CD4-positive, CD25-positive, alpha-beta regulatory T cell (primary cell): ENCODE results near the gene SLC38A3. TPM values are rescaled to one million over a fixed set of nuclear protein-coding genes. Genes with fewer than 3 reads are reported as not detected.

Experiments used
- ATAC-seq, 2 donors: fragments of 150-1000 bp; cut with Tn5 transposase; one replicate each; pipeline ENCODE4 v1.10.0; 2021; ENCODE audit warnings: low read depth in 2 of 2, moderate number of reproducible peaks in 2 of 2, moderate library complexity in 1 of 2
- DNase-seq, 3 donors: peaks; one replicate each; pipeline versions ENCODE4 v3.0.0 to v3.0.0-alpha.2; 2012 to 2022; ENCODE audit warnings: mixed read lengths in 1 of 3
- H3K27ac ChIP-seq: one replicate; pipeline ENCODE4 v1.7.0; 2013; ENCODE audit warnings: mild to moderate bottlenecking, low read length; ENCODE audit not compliant: insufficient read depth, poor library complexity, severe bottlenecking
- H3K27me3 ChIP-seq: one replicate; pipeline ENCODE4 v1.7.0; 2013; ENCODE audit warnings: low read length; ENCODE audit not compliant: control insufficient read depth, insufficient read depth
- H3K36me3 ChIP-seq: one replicate; pipeline ENCODE4 v1.7.0; 2013; ENCODE audit warnings: mild to moderate bottlenecking, low read length, moderate library complexity; ENCODE audit not compliant: control insufficient read depth, insufficient read depth
- H3K4me1 ChIP-seq: 2 replicates; pipeline ENCODE4 v1.7.0; 2013; ENCODE audit warnings: mild to moderate bottlenecking, low read length; ENCODE audit not compliant: insufficient read depth, control insufficient read depth, poor library complexity, severe bottlenecking
- H3K4me3 ChIP-seq: one replicate; pipeline ENCODE4 v1.7.0; 2013; ENCODE audit warnings: low read depth, mild to moderate bottlenecking, low read length, moderate library complexity
- H3K9me3 ChIP-seq, 2 experiments: 1 replicate in 1 of 2; 2 replicates in 1 of 2; pipeline ENCODE4 v1.7.0; 2013; ENCODE audit warnings: low read length in 2 of 2, mild to moderate bottlenecking in 1 of 2, moderate library complexity in 1 of 2; ENCODE audit not compliant: control insufficient read depth in 2 of 2
- H3K27ac Mint-ChIP-seq, 3 donors: one replicate each; pipeline ENCODE4 v1.8.0; 2020 to 2022; ENCODE audit warnings: mild to moderate bottlenecking in 3 of 3, mixed read lengths in 3 of 3, moderate library complexity in 2 of 3
- H3K27me3 Mint-ChIP-seq: one replicate; pipeline ENCODE4 v1.8.0; 2022; ENCODE audit warnings: mild to moderate bottlenecking, mixed read lengths
- H3K36me3 Mint-ChIP-seq: one replicate; pipeline ENCODE4 v1.8.0; 2020; ENCODE audit warnings: mixed read lengths
- H3K4me1 Mint-ChIP-seq, 4 donors: one replicate each; pipeline ENCODE4 v1.8.0; 2020 to 2022; ENCODE audit warnings: mixed read lengths in 4 of 4, mild to moderate bottlenecking in 1 of 4
- H3K4me3 Mint-ChIP-seq, 4 donors: one replicate each; pipeline ENCODE4 v1.8.0; 2020 to 2022; ENCODE audit warnings: mild to moderate bottlenecking in 4 of 4, mixed read lengths in 4 of 4, moderate library complexity in 3 of 4
- H3K9me3 Mint-ChIP-seq, 7 donors: one replicate each; pipeline ENCODE4 v1.8.0; 2020 to 2022; ENCODE audit warnings: mixed read lengths in 7 of 7, mild to moderate bottlenecking in 3 of 7, moderate library complexity in 2 of 7
- polyA plus RNA-seq, 4 donors: library from polyadenylated mRNA; unstranded; fragments of 300-500 nt; fragmentation: Illumina TruSeq; gene quantifications; one replicate each; pipeline ENCODE4 v1.2.3, GENCODE V29; 2021
- total RNA-seq: library from RNA; stranded (reverse); gene quantifications from one replicate; pipeline ENCODE4 v1.2.3, GENCODE V29; 2022

Gene SLC38A3
- total and polyA plus RNA-seq, 5 donors from 2014 or later = not detected

DNA sequence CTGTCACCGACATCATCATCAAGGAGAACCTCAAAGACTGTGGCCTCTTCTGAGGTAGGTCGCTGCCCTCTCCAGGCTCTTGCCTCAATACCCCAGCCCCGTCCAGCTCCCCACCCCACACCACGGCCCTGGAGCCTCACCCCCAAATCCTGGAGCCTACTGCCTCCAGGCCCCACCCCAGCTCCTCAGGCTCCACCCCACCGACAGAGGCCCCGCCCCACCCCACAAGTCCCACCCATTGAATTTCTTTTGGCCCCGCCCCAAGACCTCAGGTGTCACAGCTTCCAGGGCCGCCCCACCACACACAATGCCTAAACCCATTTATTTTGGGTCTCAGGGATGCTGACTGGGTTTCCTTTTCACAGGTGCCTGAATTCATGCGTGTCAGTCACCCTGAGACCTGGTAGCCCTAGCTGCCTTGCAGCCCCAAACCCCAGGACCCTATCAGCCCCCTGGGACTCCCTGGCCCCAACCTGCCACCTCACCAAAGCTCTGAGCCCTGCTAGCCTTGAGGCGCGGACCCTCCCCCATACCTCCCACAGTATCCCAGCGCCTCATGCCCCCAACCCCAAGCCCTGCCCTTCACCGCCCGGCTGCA, 10.1 kb upstream of the SLC38A3 start:
- no peak overlapping the region for H3K27ac ChIP-seq
- no peaks in the 10 kb centered on the region for H3K27me3 ChIP-seq
- Mint-ChIP-seq H3K27me3 (peaks cover 40% of the 10 kb centered on the region), H3K27ac (peak overlapping the region in 1 of 3 donors; percentile 65), H3K4me3 (peak overlapping the region in 3 of 4 donors; percentile 29 to 92 (median 79)), H3K9me3 (peaks cover 0 to 1% (median 0%) of the 10 kb centered on the region in 7 donors), H3K4me1 (peaks cover 0 to 17% (median 2%) of the 10 kb centered on the region in 4 donors), H3K36me3 (no peaks in the 10 kb centered on the region)
- no peaks in the 10 kb centered on the region for H3K9me3 ChIP-seq
- peak; percentile 19 to 24 for ATAC-seq
- peak in 1 of 3 donors; percentile 45 for DNase-seq
- no peaks in the 10 kb centered on the region for H3K36me3 ChIP-seq
- no peak overlapping the region for H3K4me3 ChIP-seq
- H3K4me1 ChIP-seq = peaks cover 25% of the 10 kb centered on the region

DNA sequence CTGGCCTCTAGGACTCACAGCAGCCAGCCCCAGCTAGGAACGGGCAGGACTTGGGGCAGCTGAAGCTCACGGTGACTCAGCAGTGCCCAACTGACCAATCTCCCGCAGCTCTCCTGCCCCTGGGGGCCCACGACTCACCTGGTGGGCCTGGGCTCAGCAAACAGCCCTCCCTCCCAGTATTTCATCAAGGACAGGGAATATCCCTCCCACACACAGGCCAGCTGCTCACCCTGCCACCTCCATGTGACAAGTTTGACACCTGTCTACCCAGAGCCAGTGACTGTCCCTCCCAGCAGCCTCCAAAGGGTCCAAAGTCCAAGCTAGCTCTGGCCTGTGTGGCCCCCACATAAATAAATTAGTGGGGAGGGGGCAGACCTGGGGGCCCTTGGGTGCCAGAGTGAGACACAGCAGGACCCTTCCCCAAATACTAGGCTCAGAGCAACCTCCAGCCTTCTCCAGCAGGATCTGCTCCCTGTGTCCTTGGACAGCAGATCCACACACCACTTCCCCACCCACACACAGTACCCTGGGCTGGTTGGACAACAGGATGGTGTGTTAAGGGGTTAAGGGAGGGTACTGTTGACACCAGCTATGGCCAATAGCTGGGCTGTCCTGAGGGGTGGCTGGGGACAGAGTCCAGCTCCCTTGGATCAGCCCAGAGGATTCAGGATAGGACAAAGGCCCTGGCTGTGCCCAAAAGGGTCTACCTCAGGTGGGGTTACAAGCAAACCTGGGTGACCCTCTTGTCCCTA, 9.4 kb upstream of the SLC38A3 start:
- H3K4me1 Mint-ChIP-seq = peaks cover 0 to 17% (median 2%) of the 10 kb centered on the region in 4 donors
- Histone ChIP-seq H3K4me3 (no peak overlapping the region), H3K36me3 (no peaks in the 10 kb centered on the region), H3K27ac (no peak overlapping the region), H3K9me3 (no peaks in the 10 kb centered on the region), H3K27me3 (no peaks in the 10 kb centered on the region), H3K4me1 (peaks cover 25% of the 10 kb centered on the region)
- H3K27me3 Mint-ChIP-seq = peaks cover 44% of the 10 kb centered on the region
- H3K9me3 Mint-ChIP-seq = peaks cover 0 to 1% (median 0%) of the 10 kb centered on the region in 7 donors
- DNase-seq (no peak), ATAC-seq (no peak)
- peak overlapping the region in 1 of 4 donors; percentile 92 for H3K4me3 Mint-ChIP-seq
- H3K27ac Mint-ChIP-seq = no peak overlapping the region
- no peaks in the 10 kb centered on the region for H3K36me3 Mint-ChIP-seq

DNA sequence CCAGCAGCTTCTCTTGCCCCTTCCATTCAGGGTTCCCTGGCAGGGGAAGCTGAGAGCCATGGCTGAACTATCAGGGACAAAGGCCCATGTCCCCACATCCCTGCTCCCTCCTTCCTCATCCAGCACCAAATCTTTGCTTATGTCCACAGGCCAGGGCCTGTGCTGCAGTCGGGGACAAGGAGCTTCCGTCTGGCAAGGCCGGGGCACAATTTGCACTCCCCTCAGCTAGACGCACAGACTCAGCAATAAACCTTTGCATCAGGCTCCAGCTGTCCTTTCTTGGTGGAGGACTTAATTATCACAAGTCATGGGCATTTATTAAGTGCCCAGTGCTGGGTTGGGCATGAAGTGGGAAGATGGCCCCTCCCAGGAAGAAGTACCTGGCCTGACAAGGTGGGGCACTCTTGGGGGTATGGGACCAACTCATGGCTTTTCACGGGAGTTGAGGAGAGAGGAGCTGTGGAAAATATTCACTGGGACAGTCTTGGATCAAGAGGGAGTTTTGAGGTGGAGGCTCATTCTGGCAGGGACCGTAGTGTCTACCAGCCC, 8.7 kb upstream of the SLC38A3 start:
- DNase-seq (no peak), ATAC-seq (no peak)
- Histone ChIP-seq H3K27ac (no peak overlapping the region), H3K4me3 (no peak overlapping the region), H3K36me3 (no peaks in the 10 kb centered on the region), H3K27me3 (no peaks in the 10 kb centered on the region), H3K9me3 (no peaks in the 10 kb centered on the region), H3K4me1 (peaks cover 25% of the 10 kb centered on the region)
- H3K4me1 Mint-ChIP-seq = peaks cover 0 to 17% (median 2%) of the 10 kb centered on the region in 4 donors
- peaks cover 0 to 1% (median 0%) of the 10 kb centered on the region in 7 donors for H3K9me3 Mint-ChIP-seq
- H3K36me3 Mint-ChIP-seq = no peaks in the 10 kb centered on the region
- peaks cover 50% of the 10 kb centered on the region for H3K27me3 Mint-ChIP-seq
- no peak overlapping the region for H3K4me3 Mint-ChIP-seq
- H3K27ac Mint-ChIP-seq = no peak overlapping the region

DNA sequence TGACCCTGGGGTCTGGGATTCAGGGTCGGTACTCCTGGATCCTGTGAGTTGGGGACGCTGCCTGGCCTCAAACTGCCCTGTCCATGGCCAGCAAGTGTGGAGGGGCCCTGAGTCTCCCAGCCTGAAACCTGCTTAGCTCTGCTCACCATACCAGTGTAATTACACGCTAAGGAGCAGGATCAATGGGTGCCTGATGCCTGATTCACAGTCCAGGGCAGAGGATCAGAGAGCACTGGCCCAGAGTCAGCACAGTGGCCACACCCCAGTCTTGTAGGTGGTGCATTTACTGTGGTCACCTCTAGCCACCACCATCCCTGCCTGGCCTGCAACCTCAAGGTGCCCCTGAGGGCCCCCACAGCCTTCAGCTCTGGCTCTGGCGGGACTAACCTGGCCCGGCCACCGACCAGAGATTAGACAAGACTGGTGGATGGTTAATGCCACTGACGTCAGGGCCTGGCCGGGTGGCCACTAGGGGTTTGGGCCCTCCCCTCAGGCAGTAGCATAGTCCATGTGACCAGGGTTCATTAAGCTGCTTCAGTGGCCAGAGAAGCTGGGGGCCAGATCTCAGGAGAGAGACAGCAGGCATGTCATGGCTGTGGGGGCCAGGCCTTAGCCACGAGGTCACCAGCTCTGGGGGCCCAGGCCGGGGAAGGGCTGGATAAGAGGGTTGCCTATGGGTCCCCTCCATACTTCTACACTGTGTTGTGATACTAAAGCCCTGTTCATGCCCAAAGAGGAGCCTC, 3.3 kb upstream of the SLC38A3 start:
- Histone ChIP-seq H3K9me3 (no peaks in the 10 kb centered on the region), H3K4me3 (no peak overlapping the region), H3K27me3 (peaks cover 4% of the 10 kb centered on the region), H3K27ac (no peak overlapping the region), H3K4me1 (peaks cover 8% of the 10 kb centered on the region), H3K36me3 (no peaks in the 10 kb centered on the region)
- Mint-ChIP-seq H3K27ac (no peak overlapping the region), H3K4me1 (peaks cover 0 to 5% (median under 1%) of the 10 kb centered on the region in 4 donors), H3K9me3 (no peaks in the 10 kb centered on the region), H3K27me3 (peaks cover 66% of the 10 kb centered on the region), H3K36me3 (no peaks in the 10 kb centered on the region), H3K4me3 (no peak overlapping the region)
- no peak for ATAC-seq
- no peak for DNase-seq

DNA sequence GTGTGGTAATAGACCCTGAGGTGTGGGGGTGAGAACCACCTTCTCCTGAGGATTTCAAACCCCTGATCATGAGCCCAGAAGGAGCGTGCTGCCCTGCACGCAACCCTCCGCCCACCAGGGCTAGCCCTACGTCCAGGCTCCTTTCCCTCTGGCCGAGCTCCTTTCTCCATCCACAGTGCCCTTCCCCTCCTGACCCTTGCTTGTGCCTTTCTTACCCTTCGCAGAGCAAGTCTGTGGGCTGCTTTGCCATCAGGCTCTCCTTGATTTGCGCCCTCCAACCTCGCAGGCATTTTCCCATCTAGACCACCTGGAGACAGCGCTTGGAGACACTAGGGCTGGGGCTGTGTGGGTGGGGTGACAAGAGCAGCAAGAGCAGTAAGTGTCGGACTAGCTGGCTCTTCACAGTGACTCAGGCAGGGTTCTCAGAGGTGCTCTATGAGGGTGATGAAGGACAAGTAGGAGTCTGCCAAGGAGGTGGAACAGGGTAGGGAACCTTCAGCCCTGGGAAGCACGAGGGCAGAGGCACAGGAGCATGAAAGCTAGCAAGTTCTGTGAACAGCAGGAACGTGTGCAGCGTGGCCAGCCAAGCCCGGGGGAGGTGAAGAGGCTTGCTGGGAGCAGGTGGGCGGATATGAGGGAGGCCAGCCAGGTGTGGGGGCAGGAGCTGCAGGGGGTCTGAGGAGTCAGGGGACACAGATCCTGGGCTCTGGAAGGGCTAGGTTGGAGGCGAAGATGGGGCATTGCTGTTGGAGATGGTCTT, 2.5 kb upstream of the SLC38A3 start:
- Mint-ChIP-seq H3K36me3 (no peaks in the 10 kb centered on the region), H3K4me3 (no peak overlapping the region), H3K4me1 (peaks cover 0 to 5% (median under 1%) of the 10 kb centered on the region in 4 donors), H3K9me3 (no peaks in the 10 kb centered on the region), H3K27ac (no peak overlapping the region), H3K27me3 (peaks cover 65% of the 10 kb centered on the region)
- peaks cover 8% of the 10 kb centered on the region for H3K4me1 ChIP-seq
- no peak overlapping the region for H3K27ac ChIP-seq
- no peaks in the 10 kb centered on the region for H3K36me3 ChIP-seq
- ATAC-seq = no peak
- no peak for DNase-seq
- H3K9me3 ChIP-seq = no peaks in the 10 kb centered on the region
- H3K27me3 ChIP-seq = peaks cover 6% of the 10 kb centered on the region
- no peak overlapping the region for H3K4me3 ChIP-seq

DNA sequence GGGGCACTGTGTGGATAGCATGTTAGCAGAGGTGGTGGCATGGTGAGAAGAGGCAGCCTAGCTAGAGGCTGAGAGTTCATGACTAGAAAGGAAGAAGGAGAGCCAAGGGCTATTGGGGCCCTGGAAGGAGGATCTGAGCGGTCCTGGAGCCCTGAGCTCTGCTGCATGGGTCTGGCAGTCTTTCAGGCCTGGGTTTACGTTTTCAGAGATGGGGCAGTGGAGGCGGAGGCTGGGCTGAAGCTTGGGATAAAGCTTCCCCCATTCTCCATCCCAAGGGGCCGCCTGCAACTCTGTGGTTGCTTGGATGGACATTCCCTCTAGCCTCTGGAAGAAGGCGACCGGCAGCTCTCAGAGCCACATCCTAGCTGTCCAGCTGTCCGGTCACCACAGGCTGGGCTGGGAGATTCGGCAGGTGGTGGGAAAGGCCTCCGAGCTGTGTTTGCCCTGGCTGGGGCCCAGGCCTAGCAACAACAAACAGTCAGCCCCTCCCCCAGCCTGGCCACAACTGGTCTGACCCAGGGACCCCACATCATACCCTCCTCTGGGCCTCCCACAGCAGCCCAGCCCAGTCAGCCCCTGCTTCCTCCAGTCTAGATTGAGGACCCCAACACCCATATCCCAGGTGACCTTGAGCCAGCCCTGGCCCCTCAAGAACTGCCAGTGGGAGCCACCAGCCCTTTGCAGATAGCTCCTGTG, 1.8 kb upstream of the SLC38A3 start:
- peaks cover 6% of the 10 kb centered on the region for H3K27me3 ChIP-seq
- H3K9me3 Mint-ChIP-seq = no peaks in the 10 kb centered on the region
- peaks cover 8% of the 10 kb centered on the region for H3K4me1 ChIP-seq
- no peaks in the 10 kb centered on the region for H3K9me3 ChIP-seq
- ATAC-seq (no peak), DNase-seq (no peak)
- no peak overlapping the region for H3K27ac ChIP-seq
- no peaks in the 10 kb centered on the region for H3K36me3 Mint-ChIP-seq
- no peak overlapping the region for H3K27ac Mint-ChIP-seq
- peaks cover 68% of the 10 kb centered on the region for H3K27me3 Mint-ChIP-seq
- H3K4me3 ChIP-seq = no peak overlapping the region
- H3K36me3 ChIP-seq = no peaks in the 10 kb centered on the region
- peaks cover 0 to 5% (median under 1%) of the 10 kb centered on the region in 4 donors for H3K4me1 Mint-ChIP-seq
- no peak overlapping the region for H3K4me3 Mint-ChIP-seq
